ENCODE results near the gene TESK1. TPM values are rescaled to one million over a fixed set of nuclear protein-coding genes. Genes with fewer than 3 reads are reported as not detected.

Gene TESK1
- total and polyA plus RNA-seq, 2 of the 4 experiments (the other 2 are of a cell fraction), result 3.4 to 21.0 TPM

DNA sequence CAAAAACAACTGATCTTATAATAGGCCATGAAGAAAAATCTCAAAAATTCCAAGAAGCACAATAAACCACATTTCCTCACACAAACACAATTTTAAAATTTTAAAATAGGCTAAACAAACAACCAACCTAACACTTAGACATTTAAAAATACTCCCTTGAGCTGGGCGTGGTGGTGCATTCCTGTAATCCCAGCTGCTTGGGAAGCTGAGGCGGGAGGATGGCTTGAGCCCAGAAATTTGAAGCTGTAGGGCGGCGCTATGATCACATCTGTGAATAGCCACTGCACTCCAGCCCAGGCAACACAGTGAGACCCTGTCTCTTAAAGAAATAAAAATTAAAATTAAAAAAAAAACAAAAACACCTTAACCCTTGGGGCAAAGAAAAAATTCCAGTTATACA is 36.9 kb upstream of the TESK1 start:
- intact Hi-C loops (cut with micrococcal nuclease), result no loop called here
- H3K56ac ChIP-seq (ENCODE audit: extremely low read depth, insufficient read depth, low read length), result no peak overlapping the region

More for the DNA sequence above, 36.9 kb upstream of the TESK1 start:
- H3K27me3 ChIP-seq (ENCODE audit: control insufficient read depth, insufficient read depth, low read length), result no peaks in the 10 kb centered on the region
- no peaks in the 10 kb centered on the region for H3K79me1 ChIP-seq (ENCODE audit: low read depth in 1 of 2, low read length in 2 of 2)
- no TSS peak for BruUV-seq (replicated peaks)
- H3K18ac ChIP-seq (ENCODE audit: low read depth, low read length), result no peak overlapping the region
- no peak overlapping the region for H2BK5ac ChIP-seq (ENCODE audit: low read depth, low read length, poor library complexity, severe bottlenecking)
- H2AK5ac ChIP-seq (ENCODE audit: low read depth, low read length), result no peak overlapping the region
- no peak overlapping the region for H2BK15ac ChIP-seq (ENCODE audit: low read depth, low read length)
- H3K36me3 ChIP-seq (ENCODE audit: control insufficient read depth, insufficient read depth, low read length), result no peaks in the 10 kb centered on the region
- H4K91ac ChIP-seq (ENCODE audit: insufficient read depth, low read depth, low read length), result no peak overlapping the region
- H3K27ac ChIP-seq (ENCODE audit: insufficient read depth, low read length), result no peak overlapping the region
- no peak overlapping the region for H3K23ac ChIP-seq (ENCODE audit: low read depth, low read length)
- H3K14ac ChIP-seq (replicated peaks; ENCODE audit: low read depth, low read length), result no peak overlapping the region
- H3K9me3 ChIP-seq (ENCODE audit: control insufficient read depth, insufficient read depth, low read length), result no peaks in the 10 kb centered on the region
- no peak overlapping the region for H3K4me2 ChIP-seq (ENCODE audit: low read depth, low read length)
- no peaks in the 10 kb centered on the region for H4K20me1 ChIP-seq (ENCODE audit: insufficient read depth, low read length)
- H3K4ac ChIP-seq (ENCODE audit: low read depth, low read length), result no peak overlapping the region
- no peak overlapping the region for H2BK20ac ChIP-seq (ENCODE audit: low read depth, low read length)
- no peak overlapping the region for H4K8ac ChIP-seq (ENCODE audit: low read depth in 2 of 2, low read length in 2 of 2)
- H2AK9ac ChIP-seq (replicated peaks; ENCODE audit: low read depth, low read length, poor library complexity), result no peak overlapping the region
- no peak overlapping the region for H3K4me3 ChIP-seq (ENCODE audit: insufficient read depth, low read depth, low read length)
- ATAC-seq (ENCODE audit: low read depth), result no peak
- dilution Hi-C loops (cut with HindIII; ENCODE audit: low sequenced_read_pairs, unreplicated experiment) (no loop called here), in situ Hi-C loops (cut with MboI; ENCODE audit: low sequenced_read_pairs) (no loop called here)
- CTCF ChIA-PET, result no interaction called here
- TF ChIP-seq POLR2A (IDR thresholded peaks at IDR 0.05; ENCODE audit: low read depth, low read length), result no peak
- TF ChIP-seq MAFK (IDR thresholded peaks at IDR 0.05; ENCODE audit: low read depth, low read length), result no peak
- H2AFZ ChIP-seq (replicated peaks; ENCODE audit: low read length, poor library complexity), result no peak overlapping the region
- WGBS, 2 experiments (ENCODE audit: extremely low coverage in 2 of 2, insufficient read length in 1 of 2), result no CpG with 5 or more reads among the region's 4 CpGs
- no peak overlapping the region for H4K5ac ChIP-seq (ENCODE audit: low read depth, low read length)
- H3K9me1 ChIP-seq (ENCODE audit: insufficient read depth, low read length), result peaks cover 6% of the 10 kb centered on the region; the same call in 1 of the 2 replicates
- DNase-seq, result no peak
- no peak overlapping the region for H3K9ac ChIP-seq (ENCODE audit: low read depth, low read length)
- H3K4me1 ChIP-seq (ENCODE audit: control insufficient read depth, insufficient read depth, low read length), result peaks cover 2% of the 10 kb centered on the region; the same call in 1 of the 2 replicates
- POLR2A ChIA-PET (ENCODE audit: unreplicated experiment), result no interaction called here
- no peak overlapping the region for H2BK120ac ChIP-seq (ENCODE audit: low read depth, low read length)

Measured in IMR-90 (cell line).